Dendritic cell treated with granulocyte-macrophage colony-stimulating factor and Interleukin-4, amounts not matched to agents 40 ng/mL and 50 ng/mL, for 4 days (primary cell): ENCODE data around the gene PRKCZ.
"Not testable (repeated sequence)": the region's sequence is repeated elsewhere in the genome, so short reads cannot be mapped to it uniquely, and the experiment has no call there.

Experiments used
- H3K27ac Mint-ChIP-seq: one replicate; pipeline ENCODE4 v1.8.0; 2022; ENCODE audit warnings: mild to moderate bottlenecking, mixed read lengths
- H3K27me3 Mint-ChIP-seq: one replicate; pipeline ENCODE4 v1.8.0; 2022; ENCODE audit warnings: mild to moderate bottlenecking, mixed read lengths
- H3K36me3 Mint-ChIP-seq: one replicate; pipeline ENCODE4 v1.8.0; 2022; ENCODE audit warnings: low read depth, mixed read lengths
- H3K4me1 Mint-ChIP-seq: one replicate; pipeline ENCODE4 v1.8.0; 2022; ENCODE audit warnings: low read depth, mixed read lengths
- H3K4me3 Mint-ChIP-seq: one replicate; pipeline ENCODE4 v1.8.0; 2022; ENCODE audit warnings: mild to moderate bottlenecking, moderate library complexity, mixed read lengths
- H3K9me3 Mint-ChIP-seq: one replicate; pipeline ENCODE4 v1.8.0; 2022; ENCODE audit warnings: mixed read lengths
- intact Hi-C: fragments of 100-400 bp; cut with micrococcal nuclease; formaldehyde crosslinking; loops from one replicate; pipeline ENCODE4 v1.15.0; 2022

PRKCZ gene

DNA sequence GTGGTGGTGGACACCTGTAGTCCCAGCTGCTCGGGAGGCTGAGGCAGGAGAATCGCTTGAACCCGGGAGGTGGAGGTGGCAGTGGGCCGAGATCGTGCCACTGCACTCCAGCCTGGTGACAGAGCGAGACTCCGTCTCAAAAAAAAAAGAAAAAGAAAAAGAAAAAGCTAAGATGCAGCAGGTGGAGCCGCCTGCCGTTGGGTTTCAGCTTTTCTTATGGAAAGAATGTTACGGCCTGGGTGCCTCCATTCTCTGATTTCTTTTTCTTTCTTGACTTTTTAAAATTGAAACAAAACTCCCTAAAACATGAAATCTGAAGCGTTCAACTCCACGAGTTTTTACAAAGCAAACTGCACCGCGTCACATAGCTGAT is 64.4 kb downstream of the PRKCZ start:
- H3K27ac Mint-ChIP-seq, H3K9me3 Mint-ChIP-seq, H3K36me3 Mint-ChIP-seq, H3K4me3 Mint-ChIP-seq, intact Hi-C loops: not testable (repeated sequence)
- Mint-ChIP-seq H3K27me3 (peaks cover 29% of the 10 kb centered on the region), H3K4me1 (peaks cover 39% of the 10 kb centered on the region)

GRCh38 chr1:2115008-2115641 is 64.9 kb downstream of the PRKCZ start:
- intact Hi-C loops, result no loop called here
- Mint-ChIP-seq H3K4me3 (no peak overlapping the region), H3K27ac (no peak overlapping the region)

GRCh38 chr1:2115702-2116341 is 65.6 kb downstream of the PRKCZ start:
- peak overlapping the region; percentile 10 for H3K27ac Mint-ChIP-seq
- H3K4me1 Mint-ChIP-seq, result peaks cover 37% of the 10 kb centered on the region
- H3K9me3 Mint-ChIP-seq, result no peaks in the 10 kb centered on the region
- intact Hi-C loops, result no loop called here
- no peak overlapping the region for H3K4me3 Mint-ChIP-seq
- H3K27me3 Mint-ChIP-seq, result peaks cover 28% of the 10 kb centered on the region
- no peaks in the 10 kb centered on the region for H3K36me3 Mint-ChIP-seq

More at GRCh38 chr1:2115008-2115641, 64.9 kb downstream of the PRKCZ start:
- Mint-ChIP-seq H3K4me1 (peaks cover 39% of the 10 kb centered on the region), H3K9me3 (no peaks in the 10 kb centered on the region), H3K36me3 (no peaks in the 10 kb centered on the region), H3K27me3 (peaks cover 31% of the 10 kb centered on the region)

DNA sequence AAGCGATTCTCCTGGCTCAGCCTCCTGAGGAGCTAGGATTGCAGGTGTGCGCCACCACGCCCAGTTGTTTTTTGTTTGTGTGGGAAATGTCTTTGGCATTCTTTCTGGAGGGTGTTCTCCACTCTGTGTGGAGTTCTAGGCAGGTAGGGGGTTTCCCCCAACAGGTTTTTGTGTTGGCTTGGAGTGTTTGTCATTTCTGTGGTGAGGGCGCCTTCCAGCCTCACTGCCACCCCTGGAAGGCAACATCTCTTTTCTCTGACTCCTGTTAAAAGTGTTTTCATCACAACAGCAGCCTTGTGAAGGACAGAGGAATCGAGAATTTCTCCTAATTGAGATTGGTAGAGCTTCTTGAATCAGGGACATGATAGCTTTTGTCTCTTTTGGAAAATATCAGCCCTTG is 69.7 kb downstream of the PRKCZ start:
- peaks cover 11% of the 10 kb centered on the region for H3K4me1 Mint-ChIP-seq
- intact Hi-C loops, result no loop called here
- H3K4me3 Mint-ChIP-seq, result no peak overlapping the region
- H3K9me3 Mint-ChIP-seq, result peaks cover 13% of the 10 kb centered on the region
- H3K27me3 Mint-ChIP-seq, result peaks cover 23% of the 10 kb centered on the region
- H3K36me3 Mint-ChIP-seq, result no peaks in the 10 kb centered on the region
- no peak overlapping the region for H3K27ac Mint-ChIP-seq

GRCh38 chr1:2121101-2121691 is 71.0 kb downstream of the PRKCZ start:
- Mint-ChIP-seq H3K9me3 (peaks cover 13% of the 10 kb centered on the region), H3K36me3 (no peaks in the 10 kb centered on the region), H3K27ac (no peak overlapping the region), H3K27me3 (peaks cover 23% of the 10 kb centered on the region), H3K4me3 (no peak overlapping the region), H3K4me1 (peaks cover 18% of the 10 kb centered on the region)
- intact Hi-C loops, result no loop called here

DNA sequence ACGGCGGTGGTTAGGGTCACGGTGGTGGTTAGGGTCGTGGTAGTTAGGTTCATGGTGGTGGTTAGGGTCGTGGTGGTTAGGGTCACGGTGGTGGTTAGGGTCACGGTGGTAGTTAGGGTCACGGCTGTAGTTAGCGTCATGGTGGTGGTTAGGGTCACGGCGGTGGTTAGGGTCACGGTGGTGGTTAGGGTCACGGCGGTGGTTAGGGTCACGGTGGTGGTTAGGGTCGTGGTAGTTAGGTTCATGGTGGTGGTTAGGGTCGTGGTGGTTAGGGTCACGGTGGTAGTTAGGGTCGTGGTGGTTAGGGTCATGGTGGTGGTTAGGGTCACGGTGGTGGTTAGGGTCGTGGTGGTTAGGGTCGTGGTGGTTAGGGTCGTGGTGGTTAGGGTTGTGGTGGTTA is 71.6 kb downstream of the PRKCZ start:
- H3K4me3 Mint-ChIP-seq, intact Hi-C loops, H3K27ac Mint-ChIP-seq, H3K36me3 Mint-ChIP-seq: not testable (repeated sequence)
- Mint-ChIP-seq H3K9me3 (peaks cover 13% of the 10 kb centered on the region), H3K4me1 (peaks cover 21% of the 10 kb centered on the region), H3K27me3 (peaks cover 27% of the 10 kb centered on the region)

DNA sequence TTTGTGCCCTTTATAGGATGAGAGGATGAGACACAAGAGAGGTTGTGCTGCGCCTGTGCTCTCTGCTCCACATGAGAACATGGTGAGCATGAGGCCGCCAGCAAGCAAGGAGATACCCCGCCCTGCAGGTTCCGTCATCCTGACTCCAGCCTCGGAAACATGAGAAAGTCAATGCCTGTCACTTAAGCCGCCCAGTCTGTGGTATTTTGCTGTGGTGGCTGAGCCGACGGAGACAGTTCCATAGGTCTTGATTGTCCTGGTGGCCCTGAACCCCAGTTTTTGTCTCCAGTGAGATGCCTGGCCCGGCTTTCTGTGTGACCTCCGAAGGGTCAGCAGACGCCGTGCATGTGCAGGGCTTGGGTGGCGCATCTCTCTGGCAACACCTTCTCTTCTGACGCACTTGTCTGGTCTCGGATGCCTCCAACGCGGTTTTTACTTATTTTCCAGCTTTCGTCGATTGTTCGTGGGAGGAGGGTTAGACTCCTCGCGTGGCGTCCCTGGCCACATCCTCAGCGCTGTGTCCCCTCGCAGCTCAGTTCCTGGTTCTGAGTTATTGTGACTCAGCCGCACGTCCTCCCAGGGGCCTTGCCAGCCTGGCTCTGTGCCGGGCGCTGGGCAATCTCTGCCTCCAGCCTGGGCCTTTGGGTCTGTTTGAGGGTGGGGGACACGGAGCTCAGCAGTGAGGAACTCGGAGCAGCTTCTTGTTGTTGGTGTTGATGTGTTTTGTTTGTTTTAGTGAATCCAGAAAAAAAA is 74.4 kb downstream of the PRKCZ start:
- intact Hi-C loops, result no loop called here

GRCh38 chr1:2125350-2126211 is 75.4 kb downstream of the PRKCZ start:
- Mint-ChIP-seq H3K4me3 (no peak overlapping the region), H3K27ac (peak overlapping the region; percentile 65), H3K4me1 (peaks cover 24% of the 10 kb centered on the region), H3K27me3 (peaks cover 43% of the 10 kb centered on the region), H3K9me3 (peaks cover 13% of the 10 kb centered on the region), H3K36me3 (no peaks in the 10 kb centered on the region)
- intact Hi-C loops, result no loop called here

More for the DNA sequence above, 74.4 kb downstream of the PRKCZ start:
- H3K4me3 Mint-ChIP-seq, result no peak overlapping the region
- H3K4me1 Mint-ChIP-seq, result peaks cover 24% of the 10 kb centered on the region
- peaks cover 13% of the 10 kb centered on the region for H3K9me3 Mint-ChIP-seq
- H3K36me3 Mint-ChIP-seq, result no peaks in the 10 kb centered on the region
- peaks cover 46% of the 10 kb centered on the region for H3K27me3 Mint-ChIP-seq
- H3K27ac Mint-ChIP-seq, result peak overlapping the region; percentile 65

DNA sequence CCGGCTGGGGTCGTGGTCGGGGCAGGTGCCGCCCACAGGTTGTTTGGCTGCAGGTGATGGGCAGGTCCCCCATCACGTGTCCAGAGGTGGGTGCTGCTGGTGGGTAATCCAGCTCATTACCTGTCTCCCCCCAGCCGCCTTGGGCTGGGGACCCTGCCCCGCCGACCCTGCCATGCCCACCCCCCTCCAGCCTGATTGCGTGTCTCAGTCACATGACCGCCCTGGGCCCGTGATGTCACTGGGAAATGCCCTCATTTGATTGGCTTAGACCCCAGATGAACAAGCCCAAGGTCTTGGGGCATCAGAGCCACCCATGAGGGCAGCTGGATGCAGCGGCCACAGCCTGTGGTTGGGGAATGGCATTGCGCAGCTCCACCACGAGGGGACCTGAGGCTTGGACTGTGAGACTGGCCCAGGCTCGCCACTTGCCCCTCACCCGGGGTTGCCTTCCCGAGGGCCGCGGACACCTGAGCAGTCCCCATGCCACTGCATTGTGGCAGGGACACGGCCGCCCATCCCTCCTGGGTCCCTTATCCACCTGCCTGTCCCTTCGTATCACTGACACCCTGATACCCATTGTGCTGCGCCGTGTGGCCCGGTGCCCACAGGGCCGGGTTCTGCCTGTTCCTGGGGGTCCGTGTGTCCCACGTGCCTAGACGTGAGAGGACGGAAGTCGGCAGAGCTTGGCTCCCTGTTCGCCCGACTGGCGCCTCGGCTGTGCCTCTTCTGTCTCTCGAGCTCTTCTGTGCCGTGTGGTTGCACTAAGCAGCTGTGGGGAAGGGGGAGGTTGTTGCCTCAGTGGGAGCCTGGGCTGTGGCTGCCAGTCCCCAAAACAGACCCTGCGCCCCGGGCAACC is 76.3 kb downstream of the PRKCZ start:
- peaks cover 48% of the 10 kb centered on the region for H3K27me3 Mint-ChIP-seq
- peak overlapping the region; percentile 65 for H3K27ac Mint-ChIP-seq
- peaks cover 24% of the 10 kb centered on the region for H3K4me1 Mint-ChIP-seq
- peak overlapping the region; percentile 57 for H3K4me3 Mint-ChIP-seq
- intact Hi-C loops, result no loop called here
- no peaks in the 10 kb centered on the region for H3K36me3 Mint-ChIP-seq
- H3K9me3 Mint-ChIP-seq, result peaks cover 6% of the 10 kb centered on the region

GRCh38 chr1:2127187-2128145 is 77.3 kb downstream of the PRKCZ start:
- Mint-ChIP-seq H3K27me3 (peaks cover 54% of the 10 kb centered on the region), H3K4me3 (peak overlapping the region; percentile 57), H3K9me3 (no peaks in the 10 kb centered on the region), H3K36me3 (no peaks in the 10 kb centered on the region), H3K4me1 (peaks cover 25% of the 10 kb centered on the region), H3K27ac (peak overlapping the region; percentile 65)
- intact Hi-C loops, result no loop called here

DNA sequence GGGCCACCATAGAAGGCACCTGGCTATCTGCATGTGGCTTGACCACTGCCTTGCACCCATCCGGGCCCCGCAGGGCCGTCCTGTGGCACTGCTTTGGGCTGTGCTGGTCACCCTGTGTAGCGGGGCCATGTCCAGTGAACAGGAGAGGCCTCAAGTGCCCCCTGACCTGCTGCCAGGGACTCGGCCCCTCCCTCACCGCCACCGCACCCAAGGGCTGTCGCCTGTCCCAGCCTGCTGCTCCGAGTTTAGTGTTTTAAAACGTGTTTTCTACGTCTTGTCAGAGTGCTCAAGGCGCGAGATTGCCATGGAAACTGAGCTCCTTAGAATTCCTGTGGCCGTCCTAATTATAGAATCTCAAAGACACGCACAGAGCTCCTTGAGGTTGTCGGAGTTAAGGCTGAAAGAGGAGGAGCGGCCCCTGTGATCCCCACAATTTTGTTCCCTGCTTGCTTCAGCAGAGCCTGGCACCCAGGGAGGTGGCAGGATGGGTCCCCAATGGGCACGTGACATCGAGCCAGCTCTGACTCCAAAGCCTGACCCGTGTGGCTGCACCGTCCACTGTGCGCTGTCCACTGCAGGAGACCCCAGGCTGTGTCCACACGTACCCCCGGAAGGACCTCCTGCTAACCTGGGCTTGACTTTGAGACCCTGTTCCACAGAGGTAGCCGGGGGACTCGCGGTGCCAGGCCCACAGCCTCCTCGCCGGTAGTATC is 78.1 kb downstream of the PRKCZ start:
- no peaks in the 10 kb centered on the region for H3K36me3 Mint-ChIP-seq
- H3K4me3 Mint-ChIP-seq, result no peak overlapping the region
- H3K4me1 Mint-ChIP-seq, result peaks cover 30% of the 10 kb centered on the region
- no peak overlapping the region for H3K27ac Mint-ChIP-seq
- peaks cover 54% of the 10 kb centered on the region for H3K27me3 Mint-ChIP-seq
- no peaks in the 10 kb centered on the region for H3K9me3 Mint-ChIP-seq
- intact Hi-C loops, result no loop called here
